DMS 273 treated with DMSO at 0.1 percent for 48 hours (cell line): Measurements from ENCODE around the gene MAK.
A peak's percentile ranks its signal among the peaks of the same experiment; 100 is the strongest.
"Not testable (repeated sequence)": the region's sequence is repeated elsewhere in the genome, so short reads cannot be mapped to it uniquely, and the experiment has no call there.

Source experiments
- DNase-seq: peaks from one replicate; lab custom pipeline; 2025; lab: John Stamatoyannopoulos, UW

The MAK gene

GRCh38 chr6:10723567-10723881 is 114.8 kb downstream of the MAK start:
- DNase-seq = no peak

- DNase-seq = peak; percentile 87
Observed at GRCh38 chr6:10722820-10723566, 115.3 kb downstream of the MAK start, which contains the start of gene TMEM14C. TSS of gene TMEM14C (plus strand) at chr6:10723070. CDS start at chr6:10724614, 1,544 bp downstream.

GRCh38 chr6:10722570-10722819 is 115.8 kb downstream of the MAK start:
- DNase-seq = no peak

GRCh38 chr6:10721850-10722569 is 116.3 kb downstream of the MAK start:
- DNase-seq = no peak

GRCh38 chr6:10720960-10721849 is 117.1 kb downstream of the MAK start:
- DNase-seq = not testable (repeated sequence)

- no peak for DNase-seq
Observed at GRCh38 chr6:10720265-10720959, 117.9 kb downstream of the MAK start.

GRCh38 chr6:10719964-10720264 is 118.4 kb downstream of the MAK start:
- no peak for DNase-seq

- DNase-seq = no peak
Observed at GRCh38 chr6:10719296-10719963, 118.9 kb downstream of the MAK start.

- no peak for DNase-seq
Observed at GRCh38 chr6:10713962-10714361, 124.4 kb downstream of the MAK start.
